Hepatocyte (in vitro differentiated cells): Measurements from ENCODE around the gene CPLX1. TPM values are rescaled to one million over a fixed set of nuclear protein-coding genes. Genes with fewer than 3 reads are reported as not detected.
"Not testable (repeated sequence)": the region's sequence is repeated elsewhere in the genome, so short reads cannot be mapped to it uniquely, and the experiment has no call there.

Experiments
- DNase-seq: peaks from one replicate; pipeline ENCODE4 v3.0.0-alpha.2; 2016; ENCODE audit warnings: low spot score
- H2AFZ ChIP-seq: fragments of 200-600 bp; sonication (generic); 2 replicates; pipeline ENCODE4 v1.6.0; 2016; ENCODE audit warnings: antibody characterized with exemption, mild to moderate bottlenecking
- H3K27ac ChIP-seq: fragments of 200-600 bp; sonication (generic); 2 replicates; pipeline ENCODE4 v1.5.1; 2016; ENCODE audit warnings: mild to moderate bottlenecking
- H3K27me3 ChIP-seq: fragments of 200-600 bp; sonication (generic); 2 replicates; pipeline ENCODE4 v1.6.1; 2016
- H3K36me3 ChIP-seq: fragments of 200-600 bp; sonication (generic); replicated peaks from 2 replicates; pipeline ENCODE4 v1.5.1; 2016; ENCODE audit warnings: low read depth; ENCODE audit not compliant: insufficient read depth
- H3K4me1 ChIP-seq: fragments of 200-600 bp; sonication (generic); 2 replicates; pipeline ENCODE4 v1.5.1; 2016; ENCODE audit warnings: mild to moderate bottlenecking, moderate library complexity; ENCODE audit not compliant: insufficient read depth
- H3K4me2 ChIP-seq: fragments of 200-600 bp; sonication (generic); 2 replicates; pipeline ENCODE4 v1.6.0; 2016
- H3K4me3 ChIP-seq: fragments of 200-600 bp; sonication (generic); 2 replicates; pipeline ENCODE4 v1.5.1; 2016; ENCODE audit warnings: mild to moderate bottlenecking
- H3K79me2 ChIP-seq: fragments of 200-600 bp; sonication (generic); 2 replicates; pipeline ENCODE4 v1.6.0; 2017; ENCODE audit warnings: mild to moderate bottlenecking
- H3K9me2 ChIP-seq: fragments of 200-600 bp; sonication (generic); replicated peaks from 2 replicates; pipeline ENCODE4 v1.6.0; 2017; ENCODE audit warnings: mild to moderate bottlenecking; ENCODE audit not compliant: insufficient read depth
- H3K9me3 ChIP-seq: fragments of 200-600 bp; sonication (generic); 2 replicates; pipeline ENCODE4 v1.5.1; 2016; ENCODE audit warnings: low read depth, mild to moderate bottlenecking
- H4K20me1 ChIP-seq: fragments of 200-600 bp; sonication (generic); 2 replicates; pipeline ENCODE4 v1.6.0; 2016; ENCODE audit warnings: mild to moderate bottlenecking; ENCODE audit not compliant: insufficient read depth, poor library complexity, severe bottlenecking
- EZH2 ChIP-seq: fragments of 200-600 bp; sonication (generic); IDR thresholded peaks from 2 replicates; pipeline ENCODE4 v1.6.1; 2016; ENCODE audit warnings: antibody characterized with exemption, mild to moderate bottlenecking, borderline replicate concordance
- EZH2phosphoT487 ChIP-seq: fragments of 200-600 bp; sonication (generic); IDR thresholded peaks from one replicate; pipeline ENCODE4 v1.6.1; 2018; ENCODE audit warnings: antibody characterized with exemption, mild to moderate bottlenecking, low read depth, moderate library complexity; ENCODE audit not compliant: unreplicated experiment, severe bottlenecking
- WGBS: methylation state at CpG from one replicate; pipeline ENCODE4 v1.1.6; 2016; ENCODE audit warnings: low lambda C conversion rate; ENCODE audit errors: missing lambda C conversion rate; 5-methylcytosine and 5-hydroxymethylcytosine counted together
- polyA plus RNA-seq: library from polyadenylated mRNA; unstranded; fragments of >200 nt; fragmentation: Nextera tagmentation; extraction: Ambion mirVana; gene quantifications from 2 replicates; pipeline ENCODE4 v1.2.1, GENCODE V29; 2016
- total RNA-seq: library from RNA; depleted of rRNA; stranded (reverse); fragments of >200 nt; gene quantifications from 2 replicates; pipeline ENCODE4 v1.2.3, GENCODE V29; 2014
- TF ChIP-seq, protein P1 (sequence below): fragments of 200-600 bp; sonication (generic); IDR thresholded peaks from 2 replicates; pipeline ENCODE4 v1.5.1; 2016; ENCODE audit warnings: antibody characterized with exemption, mild to moderate bottlenecking; ENCODE audit not compliant: poor library complexity

Gene CPLX1
- total and polyA plus RNA-seq, 2 experiments from 2014 or later = 0.30 to 2.0 TPM

DNA sequence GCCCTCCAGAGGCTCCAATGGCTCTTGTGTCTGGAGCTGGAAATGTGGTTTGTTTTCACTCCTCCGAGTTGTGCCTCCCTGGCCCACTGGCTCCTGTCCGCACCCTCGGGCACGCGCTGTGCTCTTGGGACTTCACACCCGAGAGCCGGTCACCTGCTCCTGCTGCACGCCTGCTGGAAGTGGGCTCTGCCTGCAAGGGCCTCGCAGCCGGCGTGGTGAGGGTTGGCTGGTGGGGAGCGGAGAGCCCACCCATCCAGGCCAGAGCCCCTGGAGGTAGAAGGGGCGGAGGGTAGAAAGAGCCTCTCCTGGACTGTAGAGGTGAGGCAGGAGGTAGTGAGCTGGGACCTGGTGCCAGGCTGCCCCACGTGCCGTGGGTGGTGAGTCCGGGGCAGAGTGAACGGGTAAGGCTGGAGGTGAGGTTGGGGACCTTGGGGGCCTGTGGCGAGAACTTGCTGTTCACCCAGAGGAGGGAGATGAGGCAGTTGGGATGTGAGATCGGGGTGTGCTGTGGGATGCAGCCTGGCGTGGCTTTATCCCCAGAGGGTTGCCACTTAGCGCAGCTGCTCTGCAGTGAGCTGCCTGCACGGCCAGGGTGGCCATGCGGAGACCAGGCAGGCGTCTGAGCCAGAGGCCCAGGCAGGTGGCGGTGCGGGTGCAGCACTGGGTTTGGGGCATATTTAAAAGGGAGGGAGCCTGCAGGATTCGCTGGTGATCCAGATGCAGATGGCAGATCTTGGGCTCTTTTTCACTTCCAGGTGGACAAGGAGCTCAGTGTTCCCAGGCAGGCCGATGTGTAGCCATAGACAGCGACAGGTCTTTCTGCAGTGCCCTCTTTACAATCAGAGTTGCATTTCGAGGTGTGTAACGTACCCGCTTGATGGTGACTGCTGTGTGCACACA, 71.5 kb downstream of the CPLX1 start:
- Histone ChIP-seq H2AFZ (no peak overlapping the region), H4K20me1 (peaks cover 39% of the 10 kb centered on the region), H3K9me2 (no peaks in the 10 kb centered on the region), H3K4me1 (no peaks in the 10 kb centered on the region), H3K4me2 (no peak overlapping the region), H3K27ac (no peak overlapping the region), H3K4me3 (no peak overlapping the region), H3K36me3 (no peaks in the 10 kb centered on the region), H3K9me3 (no peaks in the 10 kb centered on the region), H3K79me2 (peaks cover 35% of the 10 kb centered on the region), H3K27me3 (no peaks in the 10 kb centered on the region)
- WGBS = 97% methylated on average over 32 of the region's 32 CpGs
- DNase-seq = no peak
- TF ChIP-seq EZH2phosphoT487 (no peak), EZH2 (no peak)
- TF ChIP-seq, protein P1, sequence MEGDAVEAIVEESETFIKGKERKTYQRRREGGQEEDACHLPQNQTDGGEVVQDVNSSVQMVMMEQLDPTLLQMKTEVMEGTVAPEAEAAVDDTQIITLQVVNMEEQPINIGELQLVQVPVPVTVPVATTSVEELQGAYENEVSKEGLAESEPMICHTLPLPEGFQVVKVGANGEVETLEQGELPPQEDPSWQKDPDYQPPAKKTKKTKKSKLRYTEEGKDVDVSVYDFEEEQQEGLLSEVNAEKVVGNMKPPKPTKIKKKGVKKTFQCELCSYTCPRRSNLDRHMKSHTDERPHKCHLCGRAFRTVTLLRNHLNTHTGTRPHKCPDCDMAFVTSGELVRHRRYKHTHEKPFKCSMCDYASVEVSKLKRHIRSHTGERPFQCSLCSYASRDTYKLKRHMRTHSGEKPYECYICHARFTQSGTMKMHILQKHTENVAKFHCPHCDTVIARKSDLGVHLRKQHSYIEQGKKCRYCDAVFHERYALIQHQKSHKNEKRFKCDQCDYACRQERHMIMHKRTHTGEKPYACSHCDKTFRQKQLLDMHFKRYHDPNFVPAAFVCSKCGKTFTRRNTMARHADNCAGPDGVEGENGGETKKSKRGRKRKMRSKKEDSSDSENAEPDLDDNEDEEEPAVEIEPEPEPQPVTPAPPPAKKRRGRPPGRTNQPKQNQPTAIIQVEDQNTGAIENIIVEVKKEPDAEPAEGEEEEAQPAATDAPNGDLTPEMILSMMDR = no peak

DNA sequence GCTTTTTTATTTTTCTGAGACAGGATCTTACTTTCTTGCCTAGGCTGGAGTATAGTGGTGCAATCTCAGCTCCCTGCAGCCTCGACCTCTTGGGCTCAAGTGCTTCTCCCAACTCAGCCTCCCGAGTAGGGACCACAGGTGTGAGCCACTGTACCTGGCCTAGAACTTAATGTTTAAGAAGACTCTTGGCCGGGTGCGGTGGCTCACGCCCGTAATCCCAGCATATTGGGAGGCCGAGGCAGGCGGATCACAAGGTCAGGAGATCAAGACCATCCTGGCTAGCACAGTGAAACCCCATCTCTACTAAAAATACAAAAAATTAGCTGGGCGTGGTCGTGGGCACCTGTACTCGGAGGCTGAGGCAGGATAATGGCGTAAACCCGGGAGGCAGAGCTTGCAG, 72.7 kb downstream of the CPLX1 start:
- not testable (repeated sequence) for DNase-seq, H3K4me3 ChIP-seq, H3K9me3 ChIP-seq, H3K4me1 ChIP-seq, H3K27ac ChIP-seq, H3K9me2 ChIP-seq, H3K4me2 ChIP-seq, H3K36me3 ChIP-seq, H3K27me3 ChIP-seq, H2AFZ ChIP-seq
- H4K20me1 ChIP-seq = peaks cover 39% of the 10 kb centered on the region
- 97% methylated on average over 13 of the region's 13 CpGs for WGBS
- H3K79me2 ChIP-seq = peaks cover 46% of the 10 kb centered on the region

DNA sequence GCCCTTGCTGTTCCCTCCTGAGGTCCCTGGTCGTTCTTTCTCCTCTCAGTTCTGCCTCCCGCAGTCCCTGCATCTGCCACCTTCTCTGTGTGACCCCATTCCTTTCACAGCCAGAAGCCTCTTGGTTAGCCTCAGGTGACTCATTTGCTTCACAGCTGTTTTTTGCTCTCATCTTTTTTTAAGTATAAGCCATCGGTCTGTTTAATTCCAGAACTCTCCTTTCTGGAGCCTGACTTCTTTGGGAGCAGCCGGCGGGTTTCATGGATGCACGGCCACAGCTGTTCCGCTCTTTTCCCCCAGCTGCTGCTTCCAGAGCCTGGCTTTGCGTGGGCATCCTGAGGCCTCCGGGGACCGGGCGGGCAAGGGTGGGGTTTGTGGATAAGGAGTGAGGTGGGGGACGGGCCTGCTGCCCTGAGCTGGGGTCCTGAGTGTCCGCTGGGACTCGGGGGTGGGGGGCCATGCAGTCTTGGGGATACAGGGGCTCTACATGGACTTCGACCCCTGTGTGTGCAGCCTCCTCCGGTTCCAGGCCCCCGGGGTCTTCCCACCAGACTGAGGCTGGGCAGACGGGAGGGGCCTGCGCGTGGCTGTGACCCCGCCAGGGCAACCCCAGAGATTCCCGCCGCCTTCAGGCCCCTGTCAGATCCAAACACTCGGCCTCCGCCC, 73.6 kb downstream of the CPLX1 start:
- no peak overlapping the region for H3K4me3 ChIP-seq
- no peaks in the 10 kb centered on the region for H3K27me3 ChIP-seq
- no peak for DNase-seq
- H3K79me2 ChIP-seq = peaks cover 46% of the 10 kb centered on the region
- H4K20me1 ChIP-seq = peaks cover 39% of the 10 kb centered on the region
- 98% methylated on average over 20 of the region's 25 CpGs for WGBS
- no peak overlapping the region for H2AFZ ChIP-seq
- no peaks in the 10 kb centered on the region for H3K36me3 ChIP-seq
- H3K4me1 ChIP-seq = no peaks in the 10 kb centered on the region
- H3K27ac ChIP-seq = no peak overlapping the region
- no peaks in the 10 kb centered on the region for H3K9me2 ChIP-seq
- H3K9me3 ChIP-seq = no peaks in the 10 kb centered on the region
- TF ChIP-seq, protein P1 = no peak
- TF ChIP-seq EZH2phosphoT487 (no peak), EZH2 (no peak)
- H3K4me2 ChIP-seq = no peak overlapping the region

DNA sequence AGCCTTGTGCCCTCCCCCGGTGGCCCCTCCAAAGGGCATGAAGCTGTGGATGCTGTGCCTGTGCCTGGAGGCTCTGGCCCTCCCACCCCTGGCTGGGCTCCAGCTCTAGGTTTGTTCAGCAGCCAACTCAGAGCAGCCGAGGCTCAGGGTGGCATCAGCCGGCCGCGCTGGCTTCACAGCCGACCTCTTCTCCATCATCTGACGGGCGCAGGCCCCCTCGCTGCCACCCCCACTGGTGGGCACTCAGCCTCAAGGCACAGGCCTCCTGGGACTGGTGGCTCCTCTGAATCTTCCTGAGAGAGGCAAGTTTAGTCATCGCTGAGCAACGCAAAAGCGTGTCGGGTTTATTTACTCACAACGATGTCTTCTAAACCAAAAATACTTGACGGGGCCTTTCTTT, 74.3 kb downstream of the CPLX1 start:
- WGBS = 95% methylated on average over 14 of the region's 15 CpGs
- H4K20me1 ChIP-seq = peaks cover 39% of the 10 kb centered on the region

More for the DNA sequence above, 74.3 kb downstream of the CPLX1 start:
- TF ChIP-seq EZH2 = no peak
- TF ChIP-seq EZH2phosphoT487 = no peak
- TF ChIP-seq, protein P1 = no peak
- H2AFZ ChIP-seq = no peak overlapping the region
- no peaks in the 10 kb centered on the region for H3K4me1 ChIP-seq
- no peaks in the 10 kb centered on the region for H3K36me3 ChIP-seq
- no peak overlapping the region for H3K4me2 ChIP-seq
- DNase-seq = no peak
- no peaks in the 10 kb centered on the region for H3K27me3 ChIP-seq
- H3K4me3 ChIP-seq = no peak overlapping the region
- H3K9me2 ChIP-seq = no peaks in the 10 kb centered on the region
- H3K9me3 ChIP-seq = no peaks in the 10 kb centered on the region
- H3K27ac ChIP-seq = no peak overlapping the region
- H3K79me2 ChIP-seq = peaks cover 44% of the 10 kb centered on the region
